ENCODE results near the gene SPTAN1. TPM values are rescaled to one million over a fixed set of nuclear protein-coding genes. Genes with fewer than 3 reads are reported as not detected.

SPTAN1 gene
- total RNA-seq, 1 donor from 2014 or later = 376 TPM

DNA sequence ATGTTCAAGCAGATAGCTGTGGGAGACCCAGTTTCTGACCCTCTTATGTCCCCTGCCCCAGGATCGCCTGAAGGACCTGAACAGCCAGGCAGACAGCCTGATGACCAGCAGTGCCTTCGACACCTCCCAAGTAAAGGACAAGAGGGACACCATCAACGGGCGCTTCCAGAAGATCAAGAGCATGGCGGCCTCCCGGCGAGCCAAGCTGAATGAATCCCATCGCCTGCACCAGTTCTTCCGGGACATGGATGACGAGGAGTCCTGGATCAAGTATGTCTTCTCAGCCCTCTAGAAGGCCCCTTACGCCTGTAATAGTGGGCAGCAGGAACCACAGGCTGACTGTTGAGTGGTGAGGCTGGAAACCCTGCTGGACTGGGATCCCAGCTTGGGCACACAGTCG lies 63.2 kb downstream of the SPTAN1 start:
- peaks cover 65% of the 10 kb centered on the region for H3K36me3 Mint-ChIP-seq (ENCODE audit: low read depth)
- no peaks in the 10 kb centered on the region for H3K27me3 Mint-ChIP-seq (ENCODE audit: low read depth)
- H3K4me1 Mint-ChIP-seq (ENCODE audit: low read depth) = peaks cover 9% of the 10 kb centered on the region
- TF ChIP-seq, protein P1, sequence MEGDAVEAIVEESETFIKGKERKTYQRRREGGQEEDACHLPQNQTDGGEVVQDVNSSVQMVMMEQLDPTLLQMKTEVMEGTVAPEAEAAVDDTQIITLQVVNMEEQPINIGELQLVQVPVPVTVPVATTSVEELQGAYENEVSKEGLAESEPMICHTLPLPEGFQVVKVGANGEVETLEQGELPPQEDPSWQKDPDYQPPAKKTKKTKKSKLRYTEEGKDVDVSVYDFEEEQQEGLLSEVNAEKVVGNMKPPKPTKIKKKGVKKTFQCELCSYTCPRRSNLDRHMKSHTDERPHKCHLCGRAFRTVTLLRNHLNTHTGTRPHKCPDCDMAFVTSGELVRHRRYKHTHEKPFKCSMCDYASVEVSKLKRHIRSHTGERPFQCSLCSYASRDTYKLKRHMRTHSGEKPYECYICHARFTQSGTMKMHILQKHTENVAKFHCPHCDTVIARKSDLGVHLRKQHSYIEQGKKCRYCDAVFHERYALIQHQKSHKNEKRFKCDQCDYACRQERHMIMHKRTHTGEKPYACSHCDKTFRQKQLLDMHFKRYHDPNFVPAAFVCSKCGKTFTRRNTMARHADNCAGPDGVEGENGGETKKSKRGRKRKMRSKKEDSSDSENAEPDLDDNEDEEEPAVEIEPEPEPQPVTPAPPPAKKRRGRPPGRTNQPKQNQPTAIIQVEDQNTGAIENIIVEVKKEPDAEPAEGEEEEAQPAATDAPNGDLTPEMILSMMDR (IDR thresholded peaks at IDR 0.05) = no peak
- no peak for DNase-seq (ENCODE audit: low spot score)
- H3K27ac Mint-ChIP-seq (ENCODE audit: unreplicated experiment) = peak overlapping the region; percentile 8
- H3K4me3 Mint-ChIP-seq (ENCODE audit: unreplicated experiment) = no peak overlapping the region
- no peaks in the 10 kb centered on the region for H3K9me3 Mint-ChIP-seq (ENCODE audit: low read depth)

DNA sequence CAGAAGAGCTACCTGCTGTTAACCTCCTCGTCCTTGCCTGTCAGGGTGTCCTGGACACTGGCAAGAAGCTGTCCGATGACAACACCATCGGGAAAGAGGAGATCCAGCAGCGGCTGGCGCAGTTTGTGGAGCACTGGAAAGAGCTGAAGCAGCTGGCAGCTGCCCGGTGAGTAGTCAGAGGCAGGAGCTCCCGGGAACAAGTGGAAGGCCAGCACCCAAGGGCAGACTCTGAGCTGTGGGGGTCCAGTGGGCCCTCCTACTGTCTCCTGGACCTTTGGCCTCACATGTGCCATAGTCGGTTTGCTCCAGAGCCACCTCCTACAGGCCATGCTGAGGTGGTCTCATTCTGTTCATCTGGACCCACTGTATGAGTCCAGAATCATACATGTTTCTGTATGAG lies 65.6 kb downstream of the SPTAN1 start:
- TF ChIP-seq, protein P1 (IDR thresholded peaks at IDR 0.05) = no peak
- Mint-ChIP-seq H3K36me3 (ENCODE audit: low read depth) (peaks cover 65% of the 10 kb centered on the region), H3K4me1 (ENCODE audit: low read depth) (peaks cover 9% of the 10 kb centered on the region)

DNA sequence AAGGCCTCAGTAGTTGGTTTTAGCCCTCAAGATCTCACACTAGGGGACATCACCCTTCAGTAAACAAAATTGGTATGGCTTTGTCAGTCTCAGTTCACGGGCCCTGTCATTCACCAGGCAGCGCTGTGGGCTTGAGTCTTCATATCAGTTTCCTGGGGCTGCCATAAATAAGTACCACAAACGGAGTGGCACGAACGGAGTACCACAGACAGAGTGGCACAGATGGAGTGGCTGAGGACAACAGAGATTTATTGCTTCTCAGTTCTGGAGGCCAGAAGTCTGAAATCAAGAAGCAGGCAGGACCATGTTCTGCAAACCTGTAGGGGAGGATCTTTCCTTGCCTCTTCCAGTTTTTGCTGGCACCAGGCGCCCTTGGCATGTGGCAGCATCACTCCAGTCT lies 66.7 kb downstream of the SPTAN1 start:
- no peak overlapping the region for H3K27ac Mint-ChIP-seq (ENCODE audit: unreplicated experiment)

More for the DNA sequence above, 65.6 kb downstream of the SPTAN1 start:
- no peaks in the 10 kb centered on the region for H3K9me3 Mint-ChIP-seq (ENCODE audit: low read depth)
- no peaks in the 10 kb centered on the region for H3K27me3 Mint-ChIP-seq (ENCODE audit: low read depth)
- peak overlapping the region; percentile 51 for H3K27ac Mint-ChIP-seq (ENCODE audit: unreplicated experiment)
- H3K4me3 Mint-ChIP-seq (ENCODE audit: unreplicated experiment) = no peak overlapping the region
- no peak for DNase-seq (ENCODE audit: low spot score)

DNA sequence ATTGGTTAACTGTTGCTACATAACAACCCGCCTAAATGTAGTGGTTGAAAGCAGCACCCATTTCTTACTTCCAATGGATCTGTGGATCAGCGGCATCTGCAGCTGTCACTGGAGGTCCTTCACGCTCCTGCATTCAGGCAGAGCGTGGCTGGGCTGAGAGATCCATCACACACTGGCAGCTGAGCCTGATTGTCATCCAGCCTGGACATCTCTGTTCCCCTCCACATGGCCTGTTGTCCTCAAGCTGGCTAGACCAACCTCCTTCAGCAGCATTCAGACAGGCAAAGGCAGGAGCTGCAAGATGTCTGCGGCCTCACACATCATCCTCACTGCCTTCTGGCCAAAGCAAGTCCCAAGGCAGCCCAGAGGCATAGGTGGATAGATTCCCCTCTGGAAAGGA lies 67.4 kb downstream of the SPTAN1 start:
- Mint-ChIP-seq H3K4me3 (ENCODE audit: unreplicated experiment) (no peak overlapping the region), H3K4me1 (ENCODE audit: low read depth) (peaks cover 6% of the 10 kb centered on the region), H3K27ac (ENCODE audit: unreplicated experiment) (no peak overlapping the region), H3K9me3 (ENCODE audit: low read depth) (no peaks in the 10 kb centered on the region), H3K36me3 (ENCODE audit: low read depth) (peaks cover 54% of the 10 kb centered on the region), H3K27me3 (ENCODE audit: low read depth) (no peaks in the 10 kb centered on the region)
- TF ChIP-seq, protein P1 (IDR thresholded peaks at IDR 0.05) = no peak
- no peak for DNase-seq (ENCODE audit: low spot score)

More for the DNA sequence above, 66.7 kb downstream of the SPTAN1 start:
- no peak overlapping the region for H3K4me3 Mint-ChIP-seq (ENCODE audit: unreplicated experiment)
- H3K4me1 Mint-ChIP-seq (ENCODE audit: low read depth) = peaks cover 9% of the 10 kb centered on the region
- H3K27me3 Mint-ChIP-seq (ENCODE audit: low read depth) = no peaks in the 10 kb centered on the region
- peaks cover 55% of the 10 kb centered on the region for H3K36me3 Mint-ChIP-seq (ENCODE audit: low read depth)
- TF ChIP-seq, protein P1 (IDR thresholded peaks at IDR 0.05) = no peak
- DNase-seq (ENCODE audit: low spot score) = no peak
- H3K9me3 Mint-ChIP-seq (ENCODE audit: low read depth) = no peaks in the 10 kb centered on the region

DNA sequence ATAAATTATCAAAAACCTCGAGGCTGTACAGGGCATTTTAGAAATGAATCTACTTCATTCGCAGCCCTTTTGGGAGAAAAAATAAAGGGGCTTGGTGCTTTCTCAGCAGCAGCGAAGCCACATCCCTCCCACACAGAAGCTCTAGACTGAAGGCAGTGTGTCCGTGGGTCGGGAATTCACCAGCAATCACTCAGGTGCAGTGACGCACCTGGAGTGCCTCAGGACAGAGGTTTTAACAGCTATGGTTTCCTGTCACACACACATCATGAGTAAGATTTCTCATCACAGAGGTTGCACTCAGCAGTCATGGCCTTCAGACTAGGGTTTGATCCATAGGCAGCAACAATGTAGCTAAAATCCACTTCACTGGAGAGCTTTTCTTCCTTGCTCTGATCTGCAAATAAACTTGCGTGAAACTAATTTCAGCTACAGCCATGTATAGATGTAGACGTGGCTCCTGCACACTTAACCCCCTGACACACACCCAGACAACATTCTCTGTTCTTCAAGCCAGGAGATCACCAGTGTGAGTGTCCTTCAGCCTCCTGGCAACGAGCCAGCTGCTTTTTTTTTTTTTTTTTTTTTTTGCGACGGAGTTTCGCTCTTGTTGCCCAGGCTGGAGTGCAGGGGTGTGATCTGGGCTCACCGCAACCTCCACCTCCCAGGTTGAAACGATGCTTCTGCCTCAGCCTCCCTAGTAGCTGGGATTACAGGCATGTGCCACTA lies 69.5 kb downstream of the SPTAN1 start:
- no peak overlapping the region for H3K27ac Mint-ChIP-seq (ENCODE audit: unreplicated experiment)
- no peaks in the 10 kb centered on the region for H3K9me3 Mint-ChIP-seq (ENCODE audit: low read depth)
- H3K4me1 Mint-ChIP-seq (ENCODE audit: low read depth) = no peaks in the 10 kb centered on the region
- no peak overlapping the region for H3K4me3 Mint-ChIP-seq (ENCODE audit: unreplicated experiment)
- TF ChIP-seq, protein P1 (IDR thresholded peaks at IDR 0.05) = no peak
- H3K36me3 Mint-ChIP-seq (ENCODE audit: low read depth) = peaks cover 59% of the 10 kb centered on the region
- no peaks in the 10 kb centered on the region for H3K27me3 Mint-ChIP-seq (ENCODE audit: low read depth)
- DNase-seq (ENCODE audit: low spot score) = no peak
